T-helper 2 cell treated with Interferon-gamma antibody and Interleukin-4, amounts not matched to agents 100 ng/mL and 5 ng/mL, for 36 hours (primary cell): Measurements from ENCODE around the gene TMEM39A. TPM values are rescaled to one million over a fixed set of nuclear protein-coding genes. Genes with fewer than 3 reads are reported as not detected.

Experiments
- intact Hi-C: fragments of 100-400 bp; cut with micrococcal nuclease; formaldehyde crosslinking; loops from one replicate; pipeline ENCODE4 v1.15.1; 2023
- total RNA-seq: library from RNA; stranded (reverse); gene quantifications from 2 replicates; pipeline ENCODE4 v1.2.3, GENCODE V29; 2022

The TMEM39A gene
- total RNA-seq = 43.7 and 48.3 TPM in 2 replicates

GRCh38 chr3:119463171-119464169, at the start of gene TMEM39A:
Gene TMEM39A, minus strand, starts transcription at chr3:119463615. Its CDS starts 1,541 bp downstream, at chr3:119462074.
- intact Hi-C loops = loop anchor here (1.0 to 2.0 kb wide), 9 partner anchors 35 to 237 kb away; partner anchors contain the start of genes ARHGAP31, CD80, COX17 and TIMMDC1

GRCh38 chr3:119510690-119511089, 47.3 kb upstream of the TMEM39A start:
- intact Hi-C loops = no loop called here

DNA sequence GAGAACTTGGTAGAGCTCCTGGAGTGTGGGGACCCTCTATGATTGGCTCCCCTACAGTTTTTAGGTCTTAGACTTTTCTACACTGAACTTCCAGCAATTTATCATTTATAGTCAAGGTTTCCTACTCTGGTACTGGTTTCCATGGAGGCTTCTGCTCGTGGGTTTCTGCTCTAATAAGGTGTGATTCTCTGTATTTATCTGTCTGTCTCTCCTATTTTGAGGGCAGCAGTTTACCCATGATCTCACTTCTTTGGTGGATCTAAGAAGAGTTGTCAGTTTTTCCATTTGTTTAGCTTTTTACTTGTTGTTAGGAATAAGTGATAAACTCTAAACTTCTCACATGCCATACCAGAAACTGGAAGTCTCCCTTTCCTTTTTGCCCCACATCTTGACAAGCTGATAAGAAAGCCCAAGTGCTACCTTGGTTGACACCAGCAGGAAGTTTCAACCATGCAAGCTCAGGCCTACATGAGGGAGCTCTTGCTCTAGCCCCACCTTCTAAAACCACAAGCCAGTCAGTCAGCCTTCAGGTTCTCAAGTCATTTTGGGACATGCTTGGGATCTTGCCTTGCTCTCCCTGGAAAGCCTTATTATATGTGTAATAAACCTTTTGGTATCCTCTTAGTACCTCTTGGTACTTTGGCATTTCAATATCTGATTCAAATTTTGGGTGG, 44.9 kb upstream of the TMEM39A start:
- intact Hi-C loops = loop anchor here (1.0 to 2.0 kb wide), 4 partner anchors 10 to 215 kb away; partner anchors contain the start of genes CD80, TIMMDC1 and TMEM39A

DNA sequence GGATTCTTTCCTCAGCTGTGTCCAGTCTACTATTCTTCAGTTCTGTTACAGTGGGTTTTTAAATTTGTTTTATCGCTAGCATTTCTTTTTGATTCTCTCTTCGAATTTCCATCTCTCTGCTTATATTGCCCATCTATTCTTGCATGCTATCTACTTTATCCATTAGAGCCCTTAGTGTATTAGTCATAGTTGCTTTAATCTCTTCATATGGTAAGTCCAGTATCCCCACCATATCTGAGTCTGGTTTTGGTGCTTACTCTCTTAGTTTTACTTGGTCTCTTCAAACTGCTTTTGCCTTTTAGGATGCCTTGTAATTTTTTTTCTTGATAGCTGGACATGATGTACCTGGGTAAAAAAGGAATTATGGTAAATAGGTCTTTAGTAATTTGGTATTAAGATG, 44.0 kb upstream of the TMEM39A start:
- intact Hi-C loops = no loop called here

DNA sequence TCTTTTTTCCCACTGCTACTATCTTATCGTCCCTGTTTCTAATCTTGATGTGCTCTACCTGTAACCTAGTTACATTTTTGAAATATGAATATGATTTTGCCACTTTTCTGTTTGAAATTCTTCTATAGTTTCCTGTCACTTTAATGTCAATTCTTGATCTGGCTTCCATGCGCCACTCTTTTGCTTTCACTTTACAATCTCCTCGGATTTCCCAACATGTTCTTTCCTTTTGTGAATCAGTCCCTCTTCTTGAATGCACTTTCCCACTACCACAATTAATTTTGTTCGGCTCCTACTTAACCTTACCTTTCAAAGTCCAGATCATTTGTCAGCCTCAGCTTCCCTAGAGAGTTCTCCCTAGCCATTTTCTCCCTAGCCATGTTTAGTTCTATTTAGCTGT, 43.2 kb upstream of the TMEM39A start:
- intact Hi-C loops = no loop called here

GRCh38 chr3:119500901-119501300, 37.5 kb upstream of the TMEM39A start:
- intact Hi-C loops = no loop called here

DNA sequence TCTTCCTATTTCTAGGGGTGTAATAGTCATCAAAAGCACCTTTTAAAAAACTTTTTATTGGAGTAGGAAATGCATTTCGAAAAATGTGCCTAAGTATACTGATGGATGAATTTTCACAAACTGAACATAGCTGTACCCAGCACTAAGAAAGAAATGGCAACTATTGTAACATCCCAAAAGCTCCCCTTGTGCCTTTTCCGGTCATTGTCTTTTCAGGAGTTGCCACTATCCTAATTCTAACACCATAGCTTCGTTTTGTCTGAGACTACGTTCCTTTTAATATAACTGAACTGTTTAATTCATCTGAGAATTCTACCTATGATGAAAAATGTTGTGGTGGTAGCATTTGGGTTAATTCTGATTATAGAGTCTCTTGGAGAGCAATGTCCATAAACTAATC, 36.9 kb upstream of the TMEM39A start:
- intact Hi-C loops = no loop called here

DNA sequence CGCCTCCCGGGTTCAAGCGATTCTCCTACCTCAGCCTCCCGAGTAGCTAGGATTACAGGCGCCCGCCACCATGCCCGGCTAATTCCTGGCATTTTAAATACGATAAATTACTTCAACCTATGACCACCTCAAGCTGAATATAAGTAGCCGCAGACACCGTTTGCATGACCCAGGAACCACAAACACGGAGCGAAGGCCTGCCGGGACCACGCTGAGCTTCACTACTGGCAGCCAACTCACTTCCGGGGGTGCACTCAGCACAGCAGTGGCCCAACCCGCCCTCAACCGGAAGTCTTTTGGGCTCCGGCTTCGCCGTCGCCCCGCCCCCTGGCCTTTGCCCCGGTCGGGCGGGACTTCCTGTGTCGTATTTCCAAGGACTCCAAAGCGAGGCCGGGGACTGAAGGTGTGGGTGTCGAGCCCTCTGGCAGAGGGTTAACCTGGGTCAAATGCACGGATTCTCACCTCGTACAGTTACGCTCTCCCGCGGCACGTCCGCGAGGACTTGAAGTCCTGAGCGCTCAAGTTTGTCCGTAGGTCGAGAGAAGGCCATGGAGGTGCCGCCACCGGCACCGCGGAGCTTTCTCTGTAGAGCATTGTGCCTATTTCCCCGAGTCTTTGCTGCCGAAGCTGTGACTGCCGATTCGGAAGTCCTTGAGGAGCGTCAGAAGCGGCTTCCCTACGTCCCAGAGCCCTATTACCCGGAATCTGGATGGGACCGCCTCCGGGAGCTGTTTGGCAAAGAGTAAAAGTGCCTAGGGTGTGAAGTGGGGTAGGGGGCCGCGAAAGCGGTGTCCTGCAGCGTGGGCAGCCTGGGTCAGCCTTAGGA, 35.0 kb upstream of the TMEM39A start, which contains the start of gene TIMMDC1:
TSS of gene TIMMDC1 (plus strand) at position 362 of the 826 bp plus-strand sequence. CDS start at position 549, 187 bp downstream.
- intact Hi-C loops = loop anchor here (1.0 to 2.0 kb wide), 11 partner anchors 10 to 1244 kb away; partner anchors contain the start of genes ARHGAP31, B4GALT4, CD80 and COX17

DNA sequence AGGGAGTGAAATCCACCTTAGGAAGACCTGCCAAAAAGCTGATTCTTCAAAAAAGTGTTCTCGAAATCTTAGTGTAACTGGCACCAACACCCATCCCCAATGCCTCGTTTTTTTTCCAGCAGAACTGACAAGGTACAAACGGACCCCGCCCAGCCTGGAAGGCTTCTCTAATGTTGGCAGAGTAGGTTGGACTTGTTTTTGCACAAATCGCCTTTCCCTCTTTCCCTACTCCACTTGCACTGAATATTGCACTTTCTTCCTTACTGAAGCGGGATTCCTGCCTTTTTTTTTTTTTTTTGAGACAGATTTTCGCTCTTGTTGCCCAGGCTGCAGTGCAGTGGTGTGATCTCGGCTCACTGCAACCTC, 34.4 kb upstream of the TMEM39A start:
- intact Hi-C loops = loop anchor here (1.0 to 2.0 kb wide), 11 partner anchors 10 to 1245 kb away; partner anchors contain the start of genes ARHGAP31, B4GALT4, CD80 and COX17

- intact Hi-C loops = no loop called here
Measured at GRCh38 chr3:119494597-119494996, 31.2 kb upstream of the TMEM39A start.

DNA sequence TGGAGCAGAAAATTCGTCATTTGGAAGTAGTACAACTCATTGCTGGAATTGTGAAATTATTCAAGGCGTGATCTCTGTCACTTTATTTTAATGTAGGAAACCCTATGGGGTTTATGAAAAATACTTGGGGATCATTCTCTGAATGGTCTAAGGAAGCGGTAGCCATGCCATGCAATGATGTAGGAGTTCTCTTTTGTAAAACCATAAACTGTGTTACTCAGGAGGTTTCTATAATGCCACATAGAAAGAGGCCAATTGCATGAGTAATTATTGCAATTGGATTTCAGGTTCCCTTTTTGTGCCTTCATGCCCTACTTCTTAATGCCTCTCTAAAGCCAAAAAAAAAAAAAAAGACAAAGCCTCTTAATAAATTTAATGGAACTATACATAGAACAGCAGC, 29.4 kb upstream of the TMEM39A start:
- intact Hi-C loops = no loop called here

DNA sequence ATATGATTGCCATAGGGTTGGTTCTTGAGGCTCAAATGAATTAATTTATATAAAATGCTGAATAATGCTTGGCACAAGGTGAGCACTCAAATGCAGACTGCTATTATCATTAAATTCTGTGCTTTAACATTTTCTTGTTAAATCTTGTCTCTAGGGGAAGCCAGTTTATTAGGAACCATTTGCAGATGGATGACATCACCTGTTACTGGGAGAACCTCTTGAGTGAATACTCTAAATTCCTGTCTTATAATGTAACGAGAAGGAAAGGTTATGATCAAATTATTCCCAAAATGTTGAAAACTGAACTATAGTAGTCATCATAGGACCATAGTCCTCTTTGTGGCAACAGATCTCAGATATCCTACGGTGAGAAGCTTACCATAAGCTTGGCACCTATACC, 28.7 kb upstream of the TMEM39A start:
- intact Hi-C loops = no loop called here

DNA sequence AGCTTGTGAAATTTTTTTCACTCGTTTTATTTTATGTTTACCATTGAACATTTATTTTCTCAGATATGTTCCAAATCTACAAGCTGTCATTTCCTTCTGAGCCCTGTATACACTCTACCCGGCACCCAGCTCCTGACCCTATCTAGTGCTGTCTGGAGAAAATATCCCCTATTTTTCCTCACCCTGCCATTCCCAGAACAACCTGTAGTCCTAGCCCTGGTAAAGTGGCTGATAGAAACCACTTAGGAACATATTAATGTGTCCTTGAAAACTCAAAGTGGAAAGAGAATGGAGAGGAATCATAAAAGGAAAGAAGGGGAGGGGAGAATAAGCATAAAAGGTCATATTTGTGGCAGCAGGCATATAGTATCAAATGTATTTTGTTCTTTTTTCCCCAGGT, 26.7 kb upstream of the TMEM39A start:
- intact Hi-C loops = no loop called here

DNA sequence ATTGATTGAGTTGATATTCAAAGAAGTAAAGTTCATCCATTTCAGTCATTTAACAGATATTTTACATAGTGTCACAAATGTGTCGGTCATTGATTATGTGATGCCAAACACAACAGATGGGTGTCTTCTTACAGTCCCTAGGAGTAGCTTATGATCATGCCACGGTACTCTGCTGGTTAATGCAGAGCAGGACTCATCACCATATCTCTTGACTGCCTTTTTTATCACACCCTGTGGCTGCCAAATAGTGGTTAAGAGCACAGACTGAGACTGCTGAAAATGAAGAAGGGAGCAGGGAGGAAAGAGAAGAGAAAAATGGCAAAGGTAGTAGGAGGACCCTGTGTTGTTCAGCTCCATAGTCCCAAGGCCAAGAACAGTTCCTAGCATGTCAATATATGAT, 22.1 kb upstream of the TMEM39A start:
- intact Hi-C loops = no loop called here

- intact Hi-C loops = no loop called here
Measured at GRCh38 chr3:119483101-119483500, 19.7 kb upstream of the TMEM39A start.

- intact Hi-C loops = no loop called here
Measured at GRCh38 chr3:119481079-119481478, 17.7 kb upstream of the TMEM39A start.

GRCh38 chr3:119470866-119471265, 7.5 kb upstream of the TMEM39A start:
- intact Hi-C loops = no loop called here

GRCh38 chr3:119469418-119470189, 6.2 kb upstream of the TMEM39A start:
- intact Hi-C loops = loop anchor here (1.0 kb wide), 1 partner anchor 29 kb away; the partner anchor contains the start of gene TIMMDC1

DNA sequence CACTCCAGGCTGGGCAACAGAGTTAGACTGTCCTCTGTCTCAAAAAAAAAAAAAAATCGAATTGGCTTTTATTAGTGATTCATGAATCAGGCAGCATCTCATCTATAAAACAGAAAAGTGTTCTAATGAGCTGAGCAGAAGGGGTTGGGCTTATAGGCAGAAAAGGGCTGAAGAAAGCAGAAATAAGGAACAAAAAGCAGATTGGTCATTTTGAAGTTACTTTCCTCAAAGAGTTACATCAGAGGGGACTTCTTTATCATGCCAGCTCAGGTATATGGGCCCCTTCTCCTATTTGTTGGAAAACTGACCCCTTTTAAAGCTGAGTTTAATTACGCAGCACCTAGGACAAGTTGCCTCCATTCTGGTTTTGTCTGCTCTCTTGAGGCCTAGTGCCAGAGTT, 4.6 kb upstream of the TMEM39A start:
- intact Hi-C loops = loop anchor here (1.0 kb wide), 2 partner anchors 171 to 627 kb away; no protein-coding TSS in a partner anchor

GRCh38 chr3:119457246-119457645, 6.2 kb downstream of the TMEM39A start:
- intact Hi-C loops = no loop called here
